BJ (cell line): ENCODE measurements around the gene SETD2. TPM values are rescaled to one million over a fixed set of nuclear protein-coding genes. Genes with fewer than 3 reads are reported as not detected.
"Not testable (repeated sequence)": the region's sequence is repeated elsewhere in the genome, so short reads cannot be mapped to it uniquely, and the experiment has no call there.

Source experiments
- CTCF ChIA-PET: fragments of 350-600 bp; formaldehyde crosslinking; extraction: SDS; loops from one replicate; lab custom pipeline; 2021; ENCODE audit warnings: antibody characterized with exemption, inconsistent platforms; lab: Yijun Ruan, JAX
- POLR2A ChIA-PET: fragments of 300-600 bp; sonication (Branson Sonifier 250); formaldehyde crosslinking; extraction: SDS; loops from one replicate; lab custom pipeline; 2021; ENCODE audit warnings: antibody characterized with exemption; lab: Charles Lee
- DNase-seq: peaks from one replicate; pipeline ENCODE4 v3.0.0-alpha.2; 2011; ENCODE audit warnings: low read depth
- H3K27me3 ChIP-seq: 2 replicates; pipeline ENCODE4 v1.6.0; 2011; ENCODE audit warnings: low read length; ENCODE audit not compliant: control insufficient read depth, insufficient read depth
- H3K36me3 ChIP-seq: 2 replicates; pipeline ENCODE4 v1.5.1; 2011; ENCODE audit warnings: low read length; ENCODE audit not compliant: control insufficient read depth, insufficient read depth
- H3K4me3 ChIP-seq: 2 replicates; pipeline ENCODE4 v1.5.1; 2011; ENCODE audit warnings: low read depth, mild to moderate bottlenecking, control low read depth, low read length
- CTCF ChIP-seq: IDR thresholded peaks from 2 replicates; pipeline ENCODE4 v1.5.1; 2011; ENCODE audit warnings: low read depth, mild to moderate bottlenecking, control low read depth, inconsistent platforms, low read length, moderate library complexity; ENCODE audit not compliant: insufficient read depth
- polyA plus RNA-seq: library from polyadenylated mRNA; depleted of rRNA; stranded (reverse); fragments of >200 nt; gene quantifications from 2 replicates; pipeline ENCODE4 v1.2.3, GENCODE V29; 2011

Gene SETD2
- polyA plus RNA-seq, 1 experiment: 12.9 TPM

- TF ChIP-seq CTCF: no peak
- ChIA-PET POLR2A (no interaction called here), CTCF (no interaction called here)
- Histone ChIP-seq H3K36me3 (peaks cover 14% of the 10 kb centered on the region), H3K4me3 (no peak overlapping the region), H3K27me3 (no peaks in the 10 kb centered on the region)
- no peak for DNase-seq
Measured at GRCh38 chr3:47036145-47036544, 127.8 kb downstream of the SETD2 start.

- POLR2A ChIA-PET: no interaction called here
- CTCF ChIA-PET: interaction anchor here (0.9 to 1.2 kb wide), 2 partner anchors 20 to 34 kb away, joined by 3 read pairs; no protein-coding TSS in a partner anchor
Measured at GRCh38 chr3:47035645-47036044, 128.3 kb downstream of the SETD2 start.

GRCh38 chr3:47034868-47035489 lies 128.9 kb downstream of the SETD2 start:
- ChIA-PET POLR2A (no interaction called here), CTCF (interaction anchor here (0.9 to 3.8 kb wide), 3 partner anchors 21 to 111 kb away, joined by 3 to 12 read pairs (median 3); no protein-coding TSS in a partner anchor)
- Histone ChIP-seq H3K4me3 (no peak overlapping the region), H3K36me3 (peaks cover 8% of the 10 kb centered on the region), H3K27me3 (no peaks in the 10 kb centered on the region)
- TF ChIP-seq CTCF: no peak
- no peak for DNase-seq

More at GRCh38 chr3:47035645-47036044, 128.3 kb downstream of the SETD2 start:
- TF ChIP-seq CTCF: no peak
- Histone ChIP-seq H3K27me3 (no peaks in the 10 kb centered on the region), H3K36me3 (peaks cover 11% of the 10 kb centered on the region), H3K4me3 (no peak overlapping the region)
- no peak for DNase-seq

GRCh38 chr3:47031041-47031440 lies 132.9 kb downstream of the SETD2 start:
- H3K4me3 ChIP-seq, POLR2A ChIA-PET, H3K27me3 ChIP-seq, H3K36me3 ChIP-seq, DNase-seq: not testable (repeated sequence)
- CTCF ChIA-PET: interaction anchor here (1.3 to 3.8 kb wide), 3 partner anchors 10 to 107 kb away, joined by 5 to 12 read pairs (median 7); no protein-coding TSS in a partner anchor

- Histone ChIP-seq H3K4me3 (no peak overlapping the region), H3K36me3 (peaks cover 1% of the 10 kb centered on the region), H3K27me3 (no peaks in the 10 kb centered on the region)
- no peak for TF ChIP-seq CTCF
- ChIA-PET POLR2A (no interaction called here), CTCF (interaction anchor here (1.5 kb wide), 1 partner anchor 295 kb away, joined by 6 read pairs; no protein-coding TSS in a partner anchor)
- no peak for DNase-seq
Measured at GRCh38 chr3:47028667-47029066, 135.2 kb downstream of the SETD2 start.

GRCh38 chr3:47028146-47028545 lies 135.8 kb downstream of the SETD2 start:
- POLR2A ChIA-PET: no interaction called here
- TF ChIP-seq CTCF: no peak
- CTCF ChIA-PET: no interaction called here
- H3K36me3 ChIP-seq: peaks cover 1% of the 10 kb centered on the region; the same call in 1 of the 2 replicates
- no peak for DNase-seq
- no peaks in the 10 kb centered on the region for H3K27me3 ChIP-seq
- H3K4me3 ChIP-seq: no peak overlapping the region

GRCh38 chr3:47026432-47026831 lies 137.5 kb downstream of the SETD2 start:
- H3K4me3 ChIP-seq, H3K27me3 ChIP-seq, DNase-seq, CTCF ChIA-PET, POLR2A ChIA-PET, H3K36me3 ChIP-seq: not testable (repeated sequence)
